ENCODE measurements around the gene PDAP1. TPM values are rescaled to one million over a fixed set of nuclear protein-coding genes. Genes with fewer than 3 reads are reported as not detected.

Gene PDAP1
- total and polyA plus RNA-seq, 2 of the 13 experiments (the other 11 are each of a cell fraction or from before 2014, with no cell fraction given), result 13.0 to 100 TPM

- TF ChIP-seq, protein P1, sequence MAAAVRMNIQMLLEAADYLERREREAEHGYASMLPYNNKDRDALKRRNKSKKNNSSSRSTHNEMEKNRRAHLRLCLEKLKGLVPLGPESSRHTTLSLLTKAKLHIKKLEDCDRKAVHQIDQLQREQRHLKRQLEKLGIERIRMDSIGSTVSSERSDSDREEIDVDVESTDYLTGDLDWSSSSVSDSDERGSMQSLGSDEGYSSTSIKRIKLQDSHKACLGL (CRISPR knock-in tag; IDR thresholded peaks at IDR 0.05), result peak; percentile 14; the same call in 1 of the 2 replicates
- TF ChIP-seq ZNF660 (CRISPR knock-in tag; IDR thresholded peaks at IDR 0.05; ENCODE audit: borderline replicate concordance, low read depth) (no peak), ZNF776 (CRISPR knock-in tag; IDR thresholded peaks at IDR 0.05) (peak; percentile 83; the same call in 1 of the 2 replicates), ZSCAN31 (CRISPR knock-in tag; IDR thresholded peaks at IDR 0.05; ENCODE audit: low read depth) (0 out of 2 replicates have a peak, but pooled peaks have one; percentile 49), TRIM22 (IDR thresholded peaks at IDR 0.05) (no peak), MEIS2 (CRISPR knock-in tag; IDR thresholded peaks at IDR 0.05) (peak; percentile 31; the same call in 1 of the 2 replicates), SYNCRIP (IDR thresholded peaks at IDR 0.05; ENCODE audit: insufficient read depth, low read depth, low read length) (no peak), ZNF558 (CRISPR knock-in tag; IDR thresholded peaks at IDR 0.05; ENCODE audit: borderline replicate concordance) (no peak), ZSCAN21 (CRISPR knock-in tag; IDR thresholded peaks at IDR 0.05; ENCODE audit: borderline replicate concordance) (peak; percentile 36; the same call in 1 of the 2 replicates), MAZ (IDR thresholded peaks at IDR 0.05; ENCODE audit: borderline replicate concordance, low read depth, low read length) (no peak; the same call in 1 of the 2 replicates), MAZ (CRISPR knock-in tag; IDR thresholded peaks at IDR 0.05; ENCODE audit: low read depth) (peak; percentile 27; the same call in 1 of the 2 replicates), PCBP1 (IDR thresholded peaks at IDR 0.05; ENCODE audit: borderline replicate concordance, low read depth, low read length) (no peak), SP2 (CRISPR knock-in tag; IDR thresholded peaks at IDR 0.05) (peak; percentile 47; the same call in 1 of the 2 replicates), AGO1 (IDR thresholded peaks at IDR 0.05; ENCODE audit: low read depth, low read length, poor library complexity, severe bottlenecking) (peak; percentile 57), ZNF205 (CRISPR knock-in tag; IDR thresholded peaks at IDR 0.05) (0 out of 2 replicates have a peak, but pooled peaks have one; percentile 21), POLR2A (IDR thresholded peaks at IDR 0.05; ENCODE audit: insufficient read depth in 1 of 2, low read depth in 2 of 2, low read length in 2 of 2) (peak; percentile 34 to 66; a peak in 3 of 4 replicates), NONO (IDR thresholded peaks at IDR 0.05) (no peak), NONO (CRISPR knock-in tag; conservative IDR thresholded peaks at IDR 0.05) (peak; percentile 35), PHF8 (CRISPR knock-in tag; IDR thresholded peaks at IDR 0.05) (peak; percentile 49; the same call in 1 of the 2 replicates), ZNF790 (CRISPR knock-in tag; IDR thresholded peaks at IDR 0.05; ENCODE audit: borderline replicate concordance) (no peak), ZNF546 (CRISPR knock-in tag; conservative IDR thresholded peaks at IDR 0.05) (no peak; the same call in 1 of the 2 replicates)
- TF ChIP-seq, protein P2, sequence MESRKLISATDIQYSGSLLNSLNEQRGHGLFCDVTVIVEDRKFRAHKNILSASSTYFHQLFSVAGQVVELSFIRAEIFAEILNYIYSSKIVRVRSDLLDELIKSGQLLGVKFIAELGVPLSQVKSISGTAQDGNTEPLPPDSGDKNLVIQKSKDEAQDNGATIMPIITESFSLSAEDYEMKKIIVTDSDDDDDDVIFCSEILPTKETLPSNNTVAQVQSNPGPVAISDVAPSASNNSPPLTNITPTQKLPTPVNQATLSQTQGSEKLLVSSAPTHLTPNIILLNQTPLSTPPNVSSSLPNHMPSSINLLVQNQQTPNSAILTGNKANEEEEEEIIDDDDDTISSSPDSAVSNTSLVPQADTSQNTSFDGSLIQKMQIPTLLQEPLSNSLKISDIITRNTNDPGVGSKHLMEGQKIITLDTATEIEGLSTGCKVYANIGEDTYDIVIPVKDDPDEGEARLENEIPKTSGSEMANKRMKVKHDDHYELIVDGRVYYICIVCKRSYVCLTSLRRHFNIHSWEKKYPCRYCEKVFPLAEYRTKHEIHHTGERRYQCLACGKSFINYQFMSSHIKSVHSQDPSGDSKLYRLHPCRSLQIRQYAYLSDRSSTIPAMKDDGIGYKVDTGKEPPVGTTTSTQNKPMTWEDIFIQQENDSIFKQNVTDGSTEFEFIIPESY (CRISPR knock-in tag; IDR thresholded peaks at IDR 0.05), result no peak
- TF ChIP-seq, protein P3, sequence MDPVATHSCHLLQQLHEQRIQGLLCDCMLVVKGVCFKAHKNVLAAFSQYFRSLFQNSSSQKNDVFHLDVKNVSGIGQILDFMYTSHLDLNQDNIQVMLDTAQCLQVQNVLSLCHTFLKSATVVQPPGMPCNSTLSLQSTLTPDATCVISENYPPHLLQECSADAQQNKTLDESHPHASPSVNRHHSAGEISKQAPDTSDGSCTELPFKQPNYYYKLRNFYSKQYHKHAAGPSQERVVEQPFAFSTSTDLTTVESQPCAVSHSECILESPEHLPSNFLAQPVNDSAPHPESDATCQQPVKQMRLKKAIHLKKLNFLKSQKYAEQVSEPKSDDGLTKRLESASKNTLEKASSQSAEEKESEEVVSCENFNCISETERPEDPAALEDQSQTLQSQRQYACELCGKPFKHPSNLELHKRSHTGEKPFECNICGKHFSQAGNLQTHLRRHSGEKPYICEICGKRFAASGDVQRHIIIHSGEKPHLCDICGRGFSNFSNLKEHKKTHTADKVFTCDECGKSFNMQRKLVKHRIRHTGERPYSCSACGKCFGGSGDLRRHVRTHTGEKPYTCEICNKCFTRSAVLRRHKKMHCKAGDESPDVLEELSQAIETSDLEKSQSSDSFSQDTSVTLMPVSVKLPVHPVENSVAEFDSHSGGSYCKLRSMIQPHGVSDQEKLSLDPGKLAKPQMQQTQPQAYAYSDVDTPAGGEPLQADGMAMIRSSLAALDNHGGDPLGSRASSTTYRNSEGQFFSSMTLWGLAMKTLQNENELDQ (CRISPR knock-in tag; IDR thresholded peaks at IDR 0.05; ENCODE audit: borderline replicate concordance), result no peak
Measured at GRCh38 chr7:99374111-99375064, 34.0 kb downstream of the PDAP1 start, which contains the start of gene ARPC1B (continued).
